ENCODE measurements around the gene VWA7.

Gene VWA7

GRCh38 chr6:31729979-31730630 lies 47.0 kb downstream of the VWA7 start (continued):
- TF ChIP-seq ZNF391 (tag by site-specific recombination; IDR thresholded peaks at IDR 0.05; ENCODE audit: borderline replicate concordance, low read depth) (no peak), HOXA7 (CRISPR knock-in tag; IDR thresholded peaks at IDR 0.05; ENCODE audit: borderline replicate concordance) (no peak), ZBTB8A (tag by site-specific recombination; IDR thresholded peaks at IDR 0.05) (peak; percentile 50; the same call in 1 of the 2 replicates), ZSCAN23 (tag by site-specific recombination; IDR thresholded peaks at IDR 0.05) (no peak), ZNF114 (tag by site-specific recombination; IDR thresholded peaks at IDR 0.05) (no peak), WT1 (tag by site-specific recombination; IDR thresholded peaks at IDR 0.05) (no peak), ZNF549 (tag by site-specific recombination; IDR thresholded peaks at IDR 0.05) (no peak), SP2 (tag by site-specific recombination; IDR thresholded peaks at IDR 0.05) (peak; percentile 87), ZNF610 (tag by site-specific recombination; IDR thresholded peaks at IDR 0.05; ENCODE audit: borderline replicate concordance) (no peak), ZFHX2 (tag by site-specific recombination; conservative IDR thresholded peaks at IDR 0.05) (peak; percentile 80), ZBTB21 (tag by site-specific recombination; IDR thresholded peaks at IDR 0.05) (no peak), ZBTB6 (tag by site-specific recombination; IDR thresholded peaks at IDR 0.05) (0 out of 2 replicates have a peak, but pooled peaks have one; percentile 7), ZNF785 (tag by site-specific recombination; IDR thresholded peaks at IDR 0.05) (no peak), SP3 (tag by site-specific recombination; IDR thresholded peaks at IDR 0.05) (peak; percentile 91), ZNF2 (tag by site-specific recombination; IDR thresholded peaks at IDR 0.05) (no peak; the same call in 1 of the 2 replicates), ZBTB44 (tag by site-specific recombination; IDR thresholded peaks at IDR 0.05) (no peak), KLF9 (tag by site-specific recombination; IDR thresholded peaks at IDR 0.05; ENCODE audit: low read depth) (0 out of 2 replicates have a peak, but pooled peaks have one; percentile 62), ZNF449 (tag by site-specific recombination; IDR thresholded peaks at IDR 0.05) (peak; percentile 87), ZEB2 (tag by site-specific recombination; IDR thresholded peaks at IDR 0.05) (peak; percentile 50; the same call in 1 of the 2 replicates), ZNF843 (tag by site-specific recombination; IDR thresholded peaks at IDR 0.05) (peak; percentile 10; the same call in 1 of the 2 replicates), ZNF660 (tag by site-specific recombination; IDR thresholded peaks at IDR 0.05) (peak; percentile 52; the same call in 1 of the 2 replicates), ZBTB26 (tag by site-specific recombination; optimal IDR thresholded peaks at IDR 0.05) (peak; percentile 58), YY1 (tag by site-specific recombination; IDR thresholded peaks at IDR 0.05) (no peak), ZNF404 (tag by site-specific recombination; IDR thresholded peaks at IDR 0.05) (no peak), ZNF174 (tag by site-specific recombination; IDR thresholded peaks at IDR 0.05) (no peak), RBAK (tag by site-specific recombination; IDR thresholded peaks at IDR 0.05) (no peak), HIC1 (tag by site-specific recombination; IDR thresholded peaks at IDR 0.05) (0 out of 2 replicates have a peak, but pooled peaks have one; percentile 39)
